Immature natural killer cell (primary cell): Measurements from ENCODE around the gene TMEM131L. TPM values are rescaled to one million over a fixed set of nuclear protein-coding genes. Genes with fewer than 3 reads are reported as not detected.

Experiments used
- DNase-seq, 3 donors: peaks; one replicate each; pipeline ENCODE4 v3.0.0; 2022; ENCODE audit warnings: mixed read lengths in 1 of 3
- H3K27ac Mint-ChIP-seq, 6 donors: one replicate each; pipeline ENCODE4 v1.8.0; 2020; ENCODE audit warnings: mixed read lengths in 6 of 6, mild to moderate bottlenecking in 5 of 6, inconsistent platforms in 4 of 6, moderate library complexity in 3 of 6
- H3K27me3 Mint-ChIP-seq, 3 donors: one replicate each; pipeline ENCODE4 v1.8.0; 2020 to 2021; ENCODE audit warnings: low read depth in 3 of 3, mild to moderate bottlenecking in 3 of 3, mixed read lengths in 3 of 3, moderate library complexity in 3 of 3, inconsistent platforms in 1 of 3
- H3K36me3 Mint-ChIP-seq, 3 donors: one replicate each; pipeline ENCODE4 v1.8.0; 2020; ENCODE audit warnings: mixed read lengths in 3 of 3, inconsistent platforms in 2 of 3, mild to moderate bottlenecking in 2 of 3
- H3K4me1 Mint-ChIP-seq, 2 donors: one replicate each; pipeline ENCODE4 v1.8.0; 2020; ENCODE audit warnings: inconsistent platforms in 2 of 2, mild to moderate bottlenecking in 2 of 2, mixed read lengths in 2 of 2, moderate library complexity in 1 of 2
- H3K4me3 Mint-ChIP-seq, 5 donors: one replicate each; pipeline ENCODE4 v1.8.0; 2020; ENCODE audit warnings: mild to moderate bottlenecking in 5 of 5, mixed read lengths in 5 of 5, inconsistent platforms in 3 of 5, moderate library complexity in 3 of 5
- H3K9me3 Mint-ChIP-seq, 6 donors: one replicate each; pipeline ENCODE4 v1.8.0; 2020; ENCODE audit warnings: mild to moderate bottlenecking in 6 of 6, mixed read lengths in 6 of 6, inconsistent platforms in 4 of 6, moderate library complexity in 3 of 6
- polyA plus RNA-seq, 3 donors: library from polyadenylated mRNA; unstranded; fragments of 300-500 nt; fragmentation: Illumina TruSeq; gene quantifications; one replicate each; pipeline ENCODE4 v1.2.3, GENCODE V29; 2021

Gene TMEM131L
- polyA plus RNA-seq, 3 donors from 2014 or later, result 9.3 to 32.4 (median 20.6) TPM

DNA sequence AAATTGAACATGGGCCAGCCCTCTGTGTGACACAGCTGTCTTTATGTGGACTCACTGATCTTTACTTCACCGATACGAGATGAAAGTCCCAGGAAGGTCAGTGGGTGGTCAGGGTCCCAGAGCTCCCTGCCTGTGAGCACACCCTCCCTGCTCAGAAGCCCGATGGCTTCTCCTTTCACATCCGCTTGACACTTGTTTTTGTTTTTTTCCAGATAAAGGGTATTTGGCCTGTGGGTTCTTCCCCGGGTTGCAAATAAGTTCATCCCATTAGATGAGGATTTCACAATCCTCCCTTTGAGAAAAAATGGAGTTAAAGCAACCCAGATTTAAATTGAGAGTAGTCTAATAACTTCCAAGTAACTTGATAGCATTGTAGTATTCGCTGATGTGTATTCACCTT lies 169.7 kb downstream of the TMEM131L start:
- no peak overlapping the region for H3K4me3 Mint-ChIP-seq
- H3K4me1 Mint-ChIP-seq, result peaks cover 0 to 2% of the 10 kb centered on the region in 2 donors
- H3K27me3 Mint-ChIP-seq, result peaks cover 4 to 11% (median 10%) of the 10 kb centered on the region in 3 donors
- H3K27ac Mint-ChIP-seq, result no peak overlapping the region
- no peak for DNase-seq
- H3K9me3 Mint-ChIP-seq, result no peaks in the 10 kb centered on the region
- peaks cover 35 to 67% (median 38%) of the 10 kb centered on the region in 3 donors for H3K36me3 Mint-ChIP-seq

DNA sequence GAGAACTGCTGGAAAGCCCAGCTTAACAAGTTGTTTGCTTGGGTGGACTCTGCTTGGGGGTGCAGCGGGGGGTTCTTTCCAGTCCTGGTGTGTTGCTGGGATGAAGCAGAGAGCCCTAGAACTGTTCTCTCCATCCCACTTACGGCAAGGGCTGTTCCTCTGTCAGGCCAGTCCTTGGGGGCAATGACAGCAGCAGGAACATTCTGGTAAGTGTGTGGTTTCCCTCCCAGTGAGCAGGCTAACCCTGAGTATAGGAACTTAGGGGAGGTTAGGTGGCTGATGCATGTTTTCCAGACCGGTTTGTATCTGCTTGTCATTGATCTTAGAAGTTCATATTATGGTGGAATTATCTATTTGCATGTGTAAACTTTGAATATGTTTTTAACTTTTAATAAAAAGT lies 171.0 kb downstream of the TMEM131L start:
- Mint-ChIP-seq H3K27ac (peak overlapping the region in 1 of 6 donors; percentile 17), H3K9me3 (no peaks in the 10 kb centered on the region), H3K4me1 (peaks cover 0 to 2% of the 10 kb centered on the region in 2 donors), H3K4me3 (no peak overlapping the region), H3K36me3 (peaks cover 29 to 56% (median 34%) of the 10 kb centered on the region in 3 donors), H3K27me3 (peaks cover 4 to 8% (median 4%) of the 10 kb centered on the region in 3 donors)
- no peak for DNase-seq

DNA sequence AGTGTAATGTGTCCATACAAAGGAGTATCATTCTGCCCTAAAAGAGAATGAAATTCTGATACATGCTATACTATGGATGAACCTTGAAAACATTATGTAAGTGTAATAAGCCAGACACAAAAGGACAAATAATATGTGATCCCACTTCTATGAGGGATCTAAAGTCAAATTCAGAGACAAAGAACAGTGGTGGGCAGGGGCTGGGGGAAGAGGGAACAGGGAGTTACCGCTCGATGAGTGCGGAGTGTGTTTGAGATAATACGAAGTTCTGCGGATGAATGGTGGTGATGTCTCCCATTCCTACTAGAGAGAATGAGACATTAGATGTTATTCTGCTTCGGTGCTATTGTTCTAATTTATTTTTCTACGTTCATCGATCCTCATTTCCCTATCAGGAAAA lies 171.9 kb downstream of the TMEM131L start:
- Mint-ChIP-seq H3K27me3 (peaks cover 0 to 8% (median 4%) of the 10 kb centered on the region in 3 donors), H3K27ac (peak overlapping the region in 4 of 6 donors; percentile 8 to 59 (median 17)), H3K36me3 (peaks cover 23 to 48% (median 25%) of the 10 kb centered on the region in 3 donors), H3K4me3 (no peak overlapping the region), H3K4me1 (peaks cover under 1 to 2% of the 10 kb centered on the region in 2 donors), H3K9me3 (no peaks in the 10 kb centered on the region)
- no peak for DNase-seq

DNA sequence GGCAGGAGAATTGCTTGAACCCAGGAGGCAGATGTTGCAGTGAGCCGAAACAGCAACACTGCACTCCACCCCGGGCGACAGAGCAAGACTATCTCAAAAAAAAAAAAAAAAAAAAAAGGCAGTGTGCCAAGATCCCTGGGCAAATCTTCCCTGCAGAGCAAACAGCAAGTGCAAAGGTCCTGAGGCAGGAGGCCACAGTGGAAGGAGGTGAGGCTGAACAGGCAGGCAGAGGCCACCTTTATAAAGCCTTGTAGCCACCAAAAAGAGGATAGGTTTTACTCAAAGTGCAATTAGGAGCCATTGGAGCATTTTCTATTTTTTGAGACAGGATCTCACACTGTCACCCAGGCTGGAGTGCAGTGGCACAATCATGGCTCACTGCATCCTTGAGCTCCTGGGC lies 172.8 kb downstream of the TMEM131L start:
- no peak for DNase-seq
- Mint-ChIP-seq H3K9me3 (no peaks in the 10 kb centered on the region), H3K4me1 (peaks cover 6 to 7% of the 10 kb centered on the region in 2 donors), H3K27me3 (peaks cover 0 to 8% (median 4%) of the 10 kb centered on the region in 3 donors), H3K4me3 (no peak overlapping the region), H3K36me3 (peaks cover 22 to 40% (median 23%) of the 10 kb centered on the region in 3 donors), H3K27ac (peak overlapping the region in 2 of 6 donors; percentile 59 to 61)

DNA sequence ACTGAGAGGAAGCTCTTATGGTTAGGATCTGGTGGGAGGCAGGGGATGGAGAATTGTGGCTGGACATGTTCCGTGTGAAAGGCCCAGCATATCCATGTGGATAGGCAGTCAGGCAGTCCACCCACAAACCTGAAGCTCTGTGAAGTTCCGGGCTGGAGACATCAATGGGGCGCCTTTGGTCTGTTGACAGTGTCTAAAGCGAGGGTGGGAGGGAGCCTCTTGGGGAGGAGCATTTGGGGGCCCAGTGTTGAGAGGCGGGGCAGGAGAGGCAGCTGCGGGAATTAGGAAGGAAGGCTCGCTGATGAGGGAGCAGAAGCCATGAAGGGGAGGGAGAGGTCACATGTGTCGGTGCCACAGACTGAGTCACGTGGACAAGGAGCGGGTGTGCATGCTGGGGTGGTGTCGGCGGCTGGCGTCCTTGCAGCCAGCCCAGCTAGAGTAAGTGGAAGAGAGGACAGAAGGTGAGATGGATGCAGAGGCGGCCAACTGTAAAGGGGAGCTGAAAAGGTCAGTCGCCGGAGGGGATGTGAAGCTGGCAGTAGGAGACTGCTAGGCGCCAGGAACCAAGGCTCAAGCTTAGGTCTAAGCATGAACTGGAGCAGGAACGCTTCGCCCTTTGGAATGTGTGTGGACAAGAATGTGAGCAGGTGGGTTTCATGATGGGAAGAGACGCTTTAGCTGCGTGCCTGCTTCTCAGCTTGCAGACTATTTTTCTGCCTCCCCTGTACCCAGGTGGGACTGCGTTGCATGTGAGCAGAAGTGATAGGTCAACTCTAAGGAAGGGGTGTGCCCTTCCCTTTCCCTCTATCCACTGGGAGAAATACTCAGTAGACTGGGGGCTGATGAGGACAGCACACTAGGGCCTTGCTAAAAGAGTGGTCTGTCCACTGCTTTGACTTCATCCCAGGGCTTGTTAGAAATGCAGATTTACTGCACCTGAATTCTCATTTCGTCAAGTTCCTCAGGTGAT lies 174.0 kb downstream of the TMEM131L start:
- peak overlapping the region in 1 of 5 donors; percentile 19 for H3K4me3 Mint-ChIP-seq
- peaks cover 6 to 7% of the 10 kb centered on the region in 2 donors for H3K4me1 Mint-ChIP-seq
- no peak for DNase-seq
- H3K27ac Mint-ChIP-seq, result no peak overlapping the region
- no peaks in the 10 kb centered on the region for H3K9me3 Mint-ChIP-seq
- H3K27me3 Mint-ChIP-seq, result peaks cover 0 to 4% (median 4%) of the 10 kb centered on the region in 3 donors
- H3K36me3 Mint-ChIP-seq, result peaks cover 16 to 31% (median 17%) of the 10 kb centered on the region in 3 donors

DNA sequence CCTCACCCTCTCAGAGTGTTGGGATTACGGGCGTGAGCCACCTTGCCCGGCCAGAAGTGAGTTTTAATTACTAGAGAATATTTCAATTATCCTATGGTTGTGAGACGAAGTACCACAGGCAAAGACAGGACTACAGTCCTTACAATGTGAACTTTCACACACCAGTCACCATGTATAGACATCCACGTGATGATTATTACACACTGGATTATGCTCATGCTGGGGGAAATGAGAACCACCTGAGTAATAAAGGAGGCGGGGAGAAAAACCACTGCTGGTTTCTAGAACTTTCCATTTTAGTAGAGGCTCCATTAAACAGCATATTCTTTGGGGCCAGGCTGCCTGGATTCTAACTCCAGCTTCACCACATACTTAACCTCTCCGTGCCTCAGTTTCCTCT lies 175.4 kb downstream of the TMEM131L start:
- Mint-ChIP-seq H3K9me3 (no peaks in the 10 kb centered on the region), H3K27ac (no peak overlapping the region), H3K36me3 (peaks cover 5 to 17% (median 5%) of the 10 kb centered on the region in 3 donors), H3K4me3 (no peak overlapping the region), H3K4me1 (peaks cover 6 to 7% of the 10 kb centered on the region in 2 donors), H3K27me3 (peaks cover 0 to 2% (median 0%) of the 10 kb centered on the region in 3 donors)
- no peak for DNase-seq

DNA sequence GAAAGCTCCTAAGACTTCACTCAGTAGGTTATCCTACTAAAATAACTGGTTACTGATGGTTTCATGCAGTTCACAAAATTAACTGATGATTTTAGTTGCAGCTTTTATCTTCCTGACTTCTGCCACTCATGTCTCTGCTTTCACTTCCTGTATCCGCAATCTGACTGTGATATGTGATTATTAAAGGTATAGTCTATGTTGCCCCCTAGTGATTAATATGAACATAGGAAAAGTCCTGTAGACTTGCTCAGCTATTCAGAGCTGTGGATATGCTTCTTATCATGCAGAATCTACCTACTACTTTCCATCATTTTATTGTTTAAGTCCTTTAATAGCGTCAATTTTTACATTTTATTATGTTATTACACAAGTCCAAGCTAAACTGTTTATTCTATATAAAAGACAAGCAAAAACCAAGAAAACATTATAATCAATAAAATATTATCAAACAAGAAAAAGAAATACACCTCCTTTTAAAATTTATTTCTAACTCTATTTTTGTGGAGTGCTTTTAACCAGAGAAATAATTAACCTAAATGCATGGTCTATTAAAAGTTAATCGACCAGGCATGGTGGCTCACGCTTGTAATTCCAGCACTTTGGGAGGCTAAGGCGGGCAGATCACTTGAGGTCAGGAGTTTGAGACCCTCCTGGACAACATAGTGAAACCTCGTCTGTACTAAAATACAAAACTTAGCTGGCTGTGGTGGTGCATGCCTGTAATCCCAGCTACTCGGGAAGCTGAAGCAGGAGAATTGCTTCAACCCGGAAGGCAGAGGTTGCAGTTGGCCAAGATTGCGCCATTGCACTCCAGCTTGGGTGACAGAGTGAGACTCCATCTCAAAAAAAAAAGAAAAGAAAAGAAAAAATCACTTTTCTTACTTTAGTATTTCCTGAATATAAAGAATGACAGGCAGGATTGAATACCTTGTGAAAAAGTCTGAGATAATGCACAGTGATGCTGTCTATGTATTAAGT lies 177.5 kb downstream of the TMEM131L start:
- peak; percentile 47 to 65 (median 54) for DNase-seq
- peak overlapping the region in 5 of 6 donors; percentile 17 to 48 (median 34) for H3K27ac Mint-ChIP-seq
- peaks cover 0 to 2% (median 2%) of the 10 kb centered on the region in 3 donors for H3K27me3 Mint-ChIP-seq
- peaks cover 5 to 7% of the 10 kb centered on the region in 2 donors for H3K4me1 Mint-ChIP-seq
- H3K36me3 Mint-ChIP-seq, result no peaks in the 10 kb centered on the region
- peak overlapping the region; percentile 0 to 69 (median 40) for H3K4me3 Mint-ChIP-seq
- no peaks in the 10 kb centered on the region for H3K9me3 Mint-ChIP-seq

DNA sequence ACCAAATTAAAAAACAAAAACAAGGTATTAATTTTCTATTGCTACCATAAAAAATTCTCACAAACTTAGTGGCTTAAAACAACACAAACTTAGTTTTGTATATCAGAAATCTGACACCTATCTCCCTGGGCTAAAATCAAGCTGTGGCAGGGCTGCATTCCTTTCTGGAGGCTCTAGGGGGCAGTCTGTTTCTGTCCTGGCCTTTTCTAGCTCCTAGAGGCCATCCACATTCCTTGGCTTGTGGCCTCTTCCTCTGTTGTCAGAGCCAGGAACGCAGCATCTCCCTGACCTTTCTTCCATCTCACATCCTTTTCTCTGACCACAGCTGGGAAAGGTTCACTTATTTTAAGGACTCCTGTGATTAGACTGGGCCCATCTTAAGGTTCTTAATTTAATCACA lies 179.0 kb downstream of the TMEM131L start:
- no peaks in the 10 kb centered on the region for H3K9me3 Mint-ChIP-seq
- H3K27me3 Mint-ChIP-seq, result peaks cover 0 to 2% (median under 1%) of the 10 kb centered on the region in 3 donors
- peaks cover 5 to 7% of the 10 kb centered on the region in 2 donors for H3K4me1 Mint-ChIP-seq
- H3K36me3 Mint-ChIP-seq, result no peaks in the 10 kb centered on the region
- no peak overlapping the region for H3K27ac Mint-ChIP-seq
- no peak for DNase-seq
- H3K4me3 Mint-ChIP-seq, result no peak overlapping the region

DNA sequence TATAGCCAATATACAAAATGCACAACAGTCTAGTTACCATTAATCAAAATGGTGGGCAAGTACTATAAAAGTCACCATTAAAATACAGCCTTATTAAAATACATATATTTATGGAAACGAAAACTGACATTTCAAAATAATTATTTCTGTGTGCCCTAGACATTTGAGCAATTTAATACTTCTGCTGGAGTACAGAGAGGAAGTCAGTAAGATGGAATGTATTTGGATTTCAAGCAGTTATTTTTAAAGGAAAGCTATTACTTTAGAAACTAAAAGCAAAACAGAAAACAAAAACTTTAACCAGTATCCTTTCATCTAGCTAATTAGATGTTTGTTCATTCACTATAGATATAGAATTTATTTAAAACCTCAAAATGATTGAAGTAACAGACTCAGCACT lies 180.1 kb downstream of the TMEM131L start:
- H3K27ac Mint-ChIP-seq, result no peak overlapping the region
- H3K9me3 Mint-ChIP-seq, result no peaks in the 10 kb centered on the region
- H3K4me3 Mint-ChIP-seq, result no peak overlapping the region
- no peak for DNase-seq
- no peaks in the 10 kb centered on the region for H3K36me3 Mint-ChIP-seq
- peaks cover 9 to 10% of the 10 kb centered on the region in 2 donors for H3K4me1 Mint-ChIP-seq
- peaks cover 0 to 2% (median 0%) of the 10 kb centered on the region in 3 donors for H3K27me3 Mint-ChIP-seq

DNA sequence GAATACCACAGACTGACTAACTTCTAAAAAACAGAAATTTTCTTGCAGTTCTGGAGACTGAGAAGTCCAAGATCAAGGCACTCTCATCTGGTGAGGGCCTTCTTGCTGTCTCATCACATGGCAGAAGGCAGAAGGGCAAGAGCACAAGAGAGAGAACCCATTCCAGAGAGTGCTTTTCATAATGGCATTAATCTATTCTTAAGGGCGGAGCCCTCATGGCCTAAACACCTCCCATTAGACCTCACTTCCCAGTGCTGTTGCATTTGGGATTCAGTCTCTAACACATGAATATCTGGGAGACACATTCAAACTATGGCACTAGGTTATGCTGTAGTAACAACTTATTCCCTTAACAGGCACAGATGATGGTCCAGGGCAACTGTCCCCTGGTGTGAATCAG lies 180.8 kb downstream of the TMEM131L start:
- peaks cover 17 to 18% of the 10 kb centered on the region in 2 donors for H3K4me1 Mint-ChIP-seq
- no peaks in the 10 kb centered on the region for H3K36me3 Mint-ChIP-seq
- DNase-seq, result no peak
- H3K9me3 Mint-ChIP-seq, result no peaks in the 10 kb centered on the region
- H3K27ac Mint-ChIP-seq, result no peak overlapping the region
- H3K4me3 Mint-ChIP-seq, result no peak overlapping the region
- peaks cover 0 to 2% (median 0%) of the 10 kb centered on the region in 3 donors for H3K27me3 Mint-ChIP-seq

DNA sequence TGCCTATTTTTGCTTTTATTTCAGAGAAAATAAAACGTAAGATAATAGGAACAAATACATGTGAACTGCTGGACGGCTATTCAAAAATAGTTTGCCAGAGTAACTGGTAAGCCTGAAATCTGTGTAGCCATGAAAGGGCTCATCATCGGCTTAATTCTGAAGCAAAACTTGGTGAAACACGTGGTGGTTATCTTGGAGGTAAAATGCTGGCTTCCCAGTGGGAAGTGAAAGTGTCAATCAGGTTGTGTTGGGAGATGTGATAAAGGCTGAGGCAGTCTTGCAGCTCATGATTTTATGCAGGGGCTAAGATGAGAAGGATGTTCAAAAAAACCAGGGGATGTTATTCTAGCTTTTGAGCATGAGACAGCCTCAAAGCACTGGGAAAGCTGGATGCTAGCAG lies 181.8 kb downstream of the TMEM131L start:
- Mint-ChIP-seq H3K27ac (peak overlapping the region in 1 of 6 donors; percentile 0), H3K9me3 (no peaks in the 10 kb centered on the region), H3K36me3 (no peaks in the 10 kb centered on the region), H3K27me3 (peaks cover 0 to 2% (median 0%) of the 10 kb centered on the region in 3 donors), H3K4me1 (peaks cover 24 to 25% of the 10 kb centered on the region in 2 donors), H3K4me3 (no peak overlapping the region)
- DNase-seq, result no peak

DNA sequence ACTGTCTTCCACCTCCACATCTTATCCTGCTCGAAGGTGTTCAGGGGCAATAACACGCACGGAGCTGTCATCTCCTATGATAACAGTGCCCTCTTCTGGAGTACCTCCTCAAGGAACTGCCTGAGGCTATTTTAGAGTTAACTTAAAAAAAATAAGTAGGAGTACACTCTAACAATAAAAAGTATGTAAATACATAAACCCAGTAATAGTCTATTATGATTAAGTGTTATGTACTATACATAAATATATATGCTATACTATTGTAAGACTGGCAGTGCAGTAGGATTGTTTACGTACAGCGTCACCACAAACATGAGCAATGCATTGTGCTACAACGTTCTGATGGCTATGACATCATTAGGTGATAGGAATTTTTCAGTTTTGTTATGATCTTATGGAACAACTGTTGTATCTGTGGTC lies 183.4 kb downstream of the TMEM131L start:
- Mint-ChIP-seq H3K36me3 (no peaks in the 10 kb centered on the region), H3K4me1 (peaks cover 18 to 20% of the 10 kb centered on the region in 2 donors), H3K27me3 (peaks cover 0 to 2% (median 0%) of the 10 kb centered on the region in 3 donors), H3K4me3 (no peak overlapping the region), H3K9me3 (no peaks in the 10 kb centered on the region), H3K27ac (no peak overlapping the region)
- no peak for DNase-seq

DNA sequence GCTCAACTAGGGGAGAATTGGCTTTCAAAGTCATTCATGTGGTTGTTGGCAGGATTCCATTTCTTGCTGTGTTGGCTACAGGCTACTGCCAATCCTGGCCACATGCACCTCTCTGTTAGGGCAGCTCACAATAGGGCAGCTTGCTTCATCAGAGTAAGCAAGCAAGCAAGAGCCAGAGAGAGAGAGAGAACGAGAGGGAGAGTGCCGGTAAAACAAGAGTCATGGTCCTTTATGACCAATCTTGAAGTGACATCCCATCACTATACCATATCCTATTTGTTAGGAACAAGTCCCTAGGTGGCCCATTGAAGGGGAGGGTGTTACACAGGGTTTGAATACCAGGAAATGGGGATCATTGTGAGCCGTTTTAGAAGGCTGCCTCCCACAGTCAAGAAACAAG lies 185.0 kb downstream of the TMEM131L start:
- DNase-seq, result no peak
- no peaks in the 10 kb centered on the region for H3K9me3 Mint-ChIP-seq
- H3K4me1 Mint-ChIP-seq, result peaks cover 18 to 20% of the 10 kb centered on the region in 2 donors
- H3K4me3 Mint-ChIP-seq, result peak overlapping the region in 4 of 5 donors; percentile 21 to 61 (median 39)
- peaks cover 0 to 3% (median 0%) of the 10 kb centered on the region in 3 donors for H3K36me3 Mint-ChIP-seq
- H3K27me3 Mint-ChIP-seq, result peaks cover 0 to 10% (median 2%) of the 10 kb centered on the region in 3 donors
- H3K27ac Mint-ChIP-seq, result peak overlapping the region in 5 of 6 donors; percentile 6 to 74 (median 51)
